Measurements from ENCODE around the gene NEUROD1.

NEUROD1 gene

GRCh38 chr2:181690860-181691259, 10.5 kb upstream of the NEUROD1 start (continued):
- TF ChIP-seq ZNF558 (tag by site-specific recombination; IDR thresholded peaks at IDR 0.05): no peak
- no peak for TF ChIP-seq ZNF169 (tag by site-specific recombination; IDR thresholded peaks at IDR 0.05)
- TF ChIP-seq ZNF518A (tag by site-specific recombination; conservative IDR thresholded peaks at IDR 0.05; ENCODE audit: low read depth): no peak
- TF ChIP-seq ZFP37 (tag by site-specific recombination; IDR thresholded peaks at IDR 0.05): no peak
- TF ChIP-seq PRDM4 (tag by site-specific recombination; IDR thresholded peaks at IDR 0.05): no peak
- TF ChIP-seq ZNF610 (tag by site-specific recombination; IDR thresholded peaks at IDR 0.05; ENCODE audit: borderline replicate concordance): no peak

DNA sequence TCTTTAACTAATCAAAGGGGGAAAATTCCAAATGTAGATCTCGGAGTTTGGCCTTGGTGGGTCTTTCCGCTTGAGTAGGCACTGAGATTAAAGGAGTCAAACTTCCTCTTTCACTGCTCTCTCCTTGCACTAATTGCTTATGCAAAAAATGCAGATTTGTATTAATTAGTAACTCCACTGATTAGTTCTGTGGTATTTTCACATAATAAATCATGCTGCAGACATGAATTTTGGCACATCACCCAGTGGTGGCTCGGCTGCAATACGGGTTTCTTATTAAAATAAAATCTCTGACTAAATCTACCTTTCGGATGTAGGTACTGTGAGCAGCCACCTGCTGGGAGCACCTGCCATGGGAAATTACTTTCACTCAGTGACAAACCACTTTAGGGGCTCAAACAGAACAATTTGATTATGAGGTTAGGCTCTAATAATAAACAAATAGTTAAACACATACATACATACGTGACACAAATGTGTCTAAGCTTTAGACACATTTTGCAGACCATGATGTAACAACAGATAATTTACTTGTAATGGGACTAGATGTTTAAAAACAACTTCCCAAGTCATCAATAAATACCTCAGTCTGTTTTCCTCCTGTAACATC, 6.4 kb upstream of the NEUROD1 start:
- no peak overlapping the region for H3K27ac ChIP-seq (ENCODE audit: extremely low read depth, low read depth, low read length)
- ChIA-PET POLR2A (no interaction called here), CTCF (no interaction called here)
- H3K4me3 ChIP-seq (ENCODE audit: low read depth, low read length): no peak overlapping the region
- no peaks in the 10 kb centered on the region for H3K9me3 ChIP-seq (ENCODE audit: control insufficient read depth, insufficient read depth, low read depth, low read length)
- no peak for TF ChIP-seq ZBTB21 (tag by site-specific recombination; IDR thresholded peaks at IDR 0.05)
- no peak for TF ChIP-seq ZNF664 (tag by site-specific recombination; IDR thresholded peaks at IDR 0.05)
- TF ChIP-seq ZNF423 (tag by site-specific recombination; IDR thresholded peaks at IDR 0.05): no peak
- TF ChIP-seq ZNF211 (tag by site-specific recombination; IDR thresholded peaks at IDR 0.05; ENCODE audit: low read depth): no peak
- TF ChIP-seq HOXD13 (CRISPR knock-in tag; IDR thresholded peaks at IDR 0.05; ENCODE audit: borderline replicate concordance): no peak
- TF ChIP-seq, protein P1, sequence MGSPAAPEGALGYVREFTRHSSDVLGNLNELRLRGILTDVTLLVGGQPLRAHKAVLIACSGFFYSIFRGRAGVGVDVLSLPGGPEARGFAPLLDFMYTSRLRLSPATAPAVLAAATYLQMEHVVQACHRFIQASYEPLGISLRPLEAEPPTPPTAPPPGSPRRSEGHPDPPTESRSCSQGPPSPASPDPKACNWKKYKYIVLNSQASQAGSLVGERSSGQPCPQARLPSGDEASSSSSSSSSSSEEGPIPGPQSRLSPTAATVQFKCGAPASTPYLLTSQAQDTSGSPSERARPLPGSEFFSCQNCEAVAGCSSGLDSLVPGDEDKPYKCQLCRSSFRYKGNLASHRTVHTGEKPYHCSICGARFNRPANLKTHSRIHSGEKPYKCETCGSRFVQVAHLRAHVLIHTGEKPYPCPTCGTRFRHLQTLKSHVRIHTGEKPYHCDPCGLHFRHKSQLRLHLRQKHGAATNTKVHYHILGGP (tag by site-specific recombination; IDR thresholded peaks at IDR 0.05): no peak
- TF ChIP-seq, protein P2, sequence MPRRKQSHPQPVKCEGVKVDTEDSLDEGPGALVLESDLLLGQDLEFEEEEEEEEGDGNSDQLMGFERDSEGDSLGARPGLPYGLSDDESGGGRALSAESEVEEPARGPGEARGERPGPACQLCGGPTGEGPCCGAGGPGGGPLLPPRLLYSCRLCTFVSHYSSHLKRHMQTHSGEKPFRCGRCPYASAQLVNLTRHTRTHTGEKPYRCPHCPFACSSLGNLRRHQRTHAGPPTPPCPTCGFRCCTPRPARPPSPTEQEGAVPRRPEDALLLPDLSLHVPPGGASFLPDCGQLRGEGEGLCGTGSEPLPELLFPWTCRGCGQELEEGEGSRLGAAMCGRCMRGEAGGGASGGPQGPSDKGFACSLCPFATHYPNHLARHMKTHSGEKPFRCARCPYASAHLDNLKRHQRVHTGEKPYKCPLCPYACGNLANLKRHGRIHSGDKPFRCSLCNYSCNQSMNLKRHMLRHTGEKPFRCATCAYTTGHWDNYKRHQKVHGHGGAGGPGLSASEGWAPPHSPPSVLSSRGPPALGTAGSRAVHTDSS (tag by site-specific recombination; IDR thresholded peaks at IDR 0.05): no peak
- TF ChIP-seq KLF10 (tag by site-specific recombination; IDR thresholded peaks at IDR 0.05): no peak
- TF ChIP-seq ZNF19 (tag by site-specific recombination; IDR thresholded peaks at IDR 0.05; ENCODE audit: low read depth): no peak
- peaks cover 3% of the 10 kb centered on the region; the same call in 1 of the 2 replicates for H3K4me1 ChIP-seq (ENCODE audit: control insufficient read depth, insufficient read depth, low read length)
- no peaks in the 10 kb centered on the region for H3K36me3 ChIP-seq (ENCODE audit: control insufficient read depth in 2 of 2, insufficient read depth in 1 of 2, low read length in 2 of 2)
